ENCODE data around the gene NPC2.

NPC2 gene

DNA sequence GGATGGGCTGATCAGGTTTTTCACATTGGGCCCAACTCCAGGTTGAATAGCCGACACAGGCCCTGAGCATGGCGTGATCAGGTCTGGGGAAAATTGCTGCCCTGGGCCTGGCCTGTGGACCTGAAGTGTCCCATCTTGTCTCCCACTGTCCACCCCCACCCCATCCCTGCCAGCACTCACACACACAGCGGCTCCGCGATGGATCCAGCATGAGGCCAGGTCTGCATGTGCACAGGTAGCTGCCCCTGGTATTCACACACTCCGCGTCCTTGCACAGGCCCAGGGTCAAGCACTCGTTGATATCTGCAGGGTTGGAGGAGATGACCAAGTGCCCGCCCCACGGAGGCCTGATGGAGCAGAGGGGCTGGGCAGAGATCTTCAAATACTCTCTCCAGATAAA lies 39.1 kb upstream of the NPC2 start:
- WGBS: 98% methylated on average over 8 of the region's 10 CpGs
- H4K8ac ChIP-seq (ENCODE audit: low read length): no peak overlapping the region
- H3K14ac ChIP-seq (ENCODE audit: low read length in 2 of 2): no peak overlapping the region
- no peak overlapping the region for H2BK15ac ChIP-seq (ENCODE audit: low read depth, poor library complexity, severe bottlenecking)
- H3K4me3 ChIP-seq (ENCODE audit: insufficient read depth in 1 of 2, low read depth in 1 of 2, low read length in 2 of 2): no peak overlapping the region
- peak overlapping the region; percentile 85 for H3K9ac ChIP-seq (ENCODE audit: low read length)
- DNase-seq: no peak
- no peak overlapping the region for H2BK5ac ChIP-seq (ENCODE audit: low read depth, low read length, poor library complexity, severe bottlenecking)
- no peak overlapping the region for H2BK120ac ChIP-seq (ENCODE audit: low read depth, low read length)
- H2BK12ac ChIP-seq (ENCODE audit: low read length in 2 of 2): no peak overlapping the region
- H3K18ac ChIP-seq (ENCODE audit: low read depth in 1 of 2, low read length in 2 of 2): no peak overlapping the region
- peak overlapping the region in 1 of 2 experiments; percentile 3 for H3K23ac ChIP-seq (ENCODE audit: low read length in 2 of 2)
- H2AK5ac ChIP-seq (ENCODE audit: low read length, severe bottlenecking): no peak overlapping the region
- H3K36me3 ChIP-seq (ENCODE audit: control insufficient read depth in 1 of 2, insufficient read depth in 2 of 2, low read depth in 1 of 2, low read length in 2 of 2): peaks cover 85 to 93% of the 10 kb centered on the region in 2 experiments
- H3K27ac ChIP-seq (ENCODE audit: low read length, poor library complexity, severe bottlenecking): no peak overlapping the region
- H4K91ac ChIP-seq (ENCODE audit: low read length): no peak overlapping the region
- peaks cover 8% of the 10 kb centered on the region for H3K4me1 ChIP-seq (ENCODE audit: control insufficient read depth, insufficient read depth, low read depth, low read length)
- H3K27me3 ChIP-seq (ENCODE audit: control insufficient read depth in 1 of 2, insufficient read depth in 1 of 2, low read length in 2 of 2): no peaks in the 10 kb centered on the region
- H3K4me2 ChIP-seq (ENCODE audit: low read length, poor library complexity, severe bottlenecking): no peak overlapping the region
- no peaks in the 10 kb centered on the region for H3K9me3 ChIP-seq (ENCODE audit: control insufficient read depth, low read length)
- no peak overlapping the region for H3K4ac ChIP-seq (ENCODE audit: low read depth in 1 of 2, low read length in 2 of 2)
- no peak overlapping the region for H2AFZ ChIP-seq (ENCODE audit: low read depth, low read length)
- peaks cover 9% of the 10 kb centered on the region for H3K79me1 ChIP-seq (replicated peaks; ENCODE audit: low read length, poor library complexity, severe bottlenecking)

DNA sequence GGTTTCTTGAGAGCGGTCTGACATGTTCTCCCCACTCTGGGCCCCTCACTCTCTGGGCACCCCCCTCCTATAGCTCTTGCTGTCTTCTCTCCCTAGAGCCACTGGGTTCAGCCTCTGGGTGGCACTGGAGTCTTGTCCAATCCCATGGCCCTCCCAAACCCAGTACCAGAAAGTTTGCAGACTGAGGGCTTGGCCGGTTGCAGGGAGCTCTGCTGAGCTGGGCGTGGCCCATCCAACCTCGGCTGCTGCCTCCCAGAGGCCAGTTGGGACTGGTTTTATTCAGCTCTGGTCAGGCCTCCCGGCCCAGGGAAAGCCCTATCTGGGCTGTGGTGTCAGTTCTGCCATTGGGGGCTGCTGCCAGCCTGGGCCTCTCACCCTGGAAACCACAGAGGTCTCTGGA lies 38.4 kb upstream of the NPC2 start:
- peak; percentile 21 for DNase-seq
- Histone ChIP-seq H2AFZ (ENCODE audit: low read depth, low read length) (no peak overlapping the region), H3K4me2 (ENCODE audit: low read length, poor library complexity, severe bottlenecking) (no peak overlapping the region), H3K27me3 (ENCODE audit: control insufficient read depth in 1 of 2, insufficient read depth in 1 of 2, low read length in 2 of 2) (no peaks in the 10 kb centered on the region), H2BK15ac (ENCODE audit: low read depth, poor library complexity, severe bottlenecking) (no peak overlapping the region), H4K91ac (ENCODE audit: low read length) (no peak overlapping the region), H2AK5ac (ENCODE audit: low read length, severe bottlenecking) (no peak overlapping the region), H3K14ac (ENCODE audit: low read length in 2 of 2) (no peak overlapping the region), H3K4ac (ENCODE audit: low read depth in 1 of 2, low read length in 2 of 2) (no peak overlapping the region), H3K23ac (ENCODE audit: low read length in 2 of 2) (no peak overlapping the region), H3K4me3 (ENCODE audit: insufficient read depth in 1 of 2, low read depth in 1 of 2, low read length in 2 of 2) (no peak overlapping the region), H2BK5ac (ENCODE audit: low read depth, low read length, poor library complexity, severe bottlenecking) (no peak overlapping the region), H3K27ac (ENCODE audit: low read length, poor library complexity, severe bottlenecking) (no peak overlapping the region), H2BK12ac (ENCODE audit: low read length in 2 of 2) (no peak overlapping the region), H3K4me1 (ENCODE audit: control insufficient read depth, insufficient read depth, low read depth, low read length) (peaks cover 8% of the 10 kb centered on the region), H4K8ac (ENCODE audit: low read length) (no peak overlapping the region), H3K9me3 (ENCODE audit: control insufficient read depth, low read length) (no peaks in the 10 kb centered on the region), H3K36me3 (ENCODE audit: control insufficient read depth in 1 of 2, insufficient read depth in 2 of 2, low read depth in 1 of 2, low read length in 2 of 2) (peaks cover 93 to 94% of the 10 kb centered on the region in 2 experiments), H3K18ac (ENCODE audit: low read depth in 1 of 2, low read length in 2 of 2) (no peak overlapping the region), H3K79me1 (replicated peaks; ENCODE audit: low read length, poor library complexity, severe bottlenecking) (peaks cover 7% of the 10 kb centered on the region), H3K9ac (ENCODE audit: low read length) (peak overlapping the region; percentile 85), H2BK120ac (ENCODE audit: low read depth, low read length) (no peak overlapping the region)
- 63% methylated on average over 5 of the region's 5 CpGs for WGBS

DNA sequence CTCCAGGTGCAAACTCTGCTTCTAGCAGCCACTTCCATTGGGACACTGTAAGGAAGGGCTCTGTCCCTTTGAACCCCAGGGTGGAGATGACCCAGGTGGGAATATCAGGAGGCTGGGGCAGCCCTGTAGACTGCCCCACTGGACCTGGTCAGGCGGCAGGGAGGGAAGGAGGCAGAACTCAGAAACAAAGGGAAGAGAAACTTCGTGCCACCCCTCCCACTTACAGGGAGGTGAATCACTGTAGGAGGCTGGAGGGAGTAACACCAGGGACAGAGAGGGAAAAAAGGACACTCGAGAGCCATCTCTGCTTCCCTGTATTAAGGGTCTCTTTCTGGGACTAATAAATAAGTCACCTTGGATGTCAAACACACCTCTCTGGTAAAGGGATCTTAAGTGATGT lies 37.9 kb upstream of the NPC2 start:
- no peaks in the 10 kb centered on the region for H3K27me3 ChIP-seq (ENCODE audit: control insufficient read depth in 1 of 2, insufficient read depth in 1 of 2, low read length in 2 of 2)
- no peak overlapping the region for H3K4me2 ChIP-seq (ENCODE audit: low read length, poor library complexity, severe bottlenecking)
- H3K36me3 ChIP-seq (ENCODE audit: control insufficient read depth in 1 of 2, insufficient read depth in 2 of 2, low read depth in 1 of 2, low read length in 2 of 2): peaks cover 92 to 95% of the 10 kb centered on the region in 2 experiments
- no peak overlapping the region for H2BK12ac ChIP-seq (ENCODE audit: low read length in 2 of 2)
- H3K9ac ChIP-seq (ENCODE audit: low read length): peak overlapping the region; percentile 85
- WGBS: 100% methylated on average over 1 of the region's 3 CpGs
- H3K4ac ChIP-seq (ENCODE audit: low read depth in 1 of 2, low read length in 2 of 2): no peak overlapping the region
- peaks cover 7% of the 10 kb centered on the region for H3K79me1 ChIP-seq (replicated peaks; ENCODE audit: low read length, poor library complexity, severe bottlenecking)
- no peak overlapping the region for H2AK5ac ChIP-seq (ENCODE audit: low read length, severe bottlenecking)
- no peak overlapping the region for H3K23ac ChIP-seq (ENCODE audit: low read length in 2 of 2)
- H3K14ac ChIP-seq (ENCODE audit: low read length in 2 of 2): no peak overlapping the region
- no peak overlapping the region for H2BK5ac ChIP-seq (ENCODE audit: low read depth, low read length, poor library complexity, severe bottlenecking)
- no peak for DNase-seq
- H2BK15ac ChIP-seq (ENCODE audit: low read depth, poor library complexity, severe bottlenecking): no peak overlapping the region
- H3K27ac ChIP-seq (ENCODE audit: low read length, poor library complexity, severe bottlenecking): no peak overlapping the region
- no peak overlapping the region for H3K18ac ChIP-seq (ENCODE audit: low read depth in 1 of 2, low read length in 2 of 2)
- H2BK120ac ChIP-seq (ENCODE audit: low read depth, low read length): no peak overlapping the region
- no peak overlapping the region for H4K91ac ChIP-seq (ENCODE audit: low read length)
- no peak overlapping the region for H2AFZ ChIP-seq (ENCODE audit: low read depth, low read length)
- H3K9me3 ChIP-seq (ENCODE audit: control insufficient read depth, low read length): no peaks in the 10 kb centered on the region
- H3K4me1 ChIP-seq (ENCODE audit: control insufficient read depth, insufficient read depth, low read depth, low read length): peaks cover 8% of the 10 kb centered on the region
- H4K8ac ChIP-seq (ENCODE audit: low read length): no peak overlapping the region
- no peak overlapping the region for H3K4me3 ChIP-seq (ENCODE audit: insufficient read depth in 1 of 2, low read depth in 1 of 2, low read length in 2 of 2)

DNA sequence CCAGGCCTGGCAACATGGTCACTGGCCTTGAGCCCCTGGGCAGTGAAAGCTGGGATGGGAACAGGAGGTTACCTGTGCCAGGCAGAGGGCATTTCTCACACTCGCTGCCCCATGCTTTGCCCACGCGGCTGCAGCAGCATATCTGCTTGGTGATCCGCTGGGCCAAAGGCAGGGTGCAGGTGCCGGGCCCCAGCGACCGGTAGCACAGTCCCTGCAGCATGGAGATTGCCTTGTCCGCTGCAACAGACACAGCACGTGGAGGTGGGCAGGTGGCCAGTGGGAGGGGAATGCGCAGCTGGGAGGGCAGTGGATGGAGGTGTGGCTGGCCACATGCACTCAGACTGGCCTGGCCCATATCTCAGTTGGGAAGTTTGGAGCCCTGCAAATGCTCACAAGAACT lies 35.8 kb upstream of the NPC2 start:
- no peak overlapping the region for H2BK120ac ChIP-seq (ENCODE audit: low read depth, low read length)
- H4K8ac ChIP-seq (ENCODE audit: low read length): no peak overlapping the region
- H2AK5ac ChIP-seq (ENCODE audit: low read length, severe bottlenecking): no peak overlapping the region
- no peak overlapping the region for H3K14ac ChIP-seq (ENCODE audit: low read length in 2 of 2)
- H2AFZ ChIP-seq (ENCODE audit: low read depth, low read length): no peak overlapping the region
- no peak overlapping the region for H3K23ac ChIP-seq (ENCODE audit: low read length in 2 of 2)
- no peak overlapping the region for H3K4ac ChIP-seq (ENCODE audit: low read depth in 1 of 2, low read length in 2 of 2)
- peaks cover 84 to 91% of the 10 kb centered on the region in 2 experiments for H3K36me3 ChIP-seq (ENCODE audit: control insufficient read depth in 1 of 2, insufficient read depth in 2 of 2, low read depth in 1 of 2, low read length in 2 of 2)
- H3K4me1 ChIP-seq (ENCODE audit: control insufficient read depth, insufficient read depth, low read depth, low read length): peaks cover 20% of the 10 kb centered on the region
- no peak overlapping the region for H2BK12ac ChIP-seq (ENCODE audit: low read length in 2 of 2)
- H3K4me3 ChIP-seq (ENCODE audit: insufficient read depth in 1 of 2, low read depth in 1 of 2, low read length in 2 of 2): no peak overlapping the region
- H3K9me3 ChIP-seq (ENCODE audit: control insufficient read depth, low read length): no peaks in the 10 kb centered on the region
- no peaks in the 10 kb centered on the region for H3K27me3 ChIP-seq (ENCODE audit: control insufficient read depth in 1 of 2, insufficient read depth in 1 of 2, low read length in 2 of 2)
- no peak overlapping the region for H3K27ac ChIP-seq (ENCODE audit: low read length, poor library complexity, severe bottlenecking)
- H3K18ac ChIP-seq (ENCODE audit: low read depth in 1 of 2, low read length in 2 of 2): no peak overlapping the region
- no peak overlapping the region for H4K91ac ChIP-seq (ENCODE audit: low read length)
- DNase-seq: no peak
- 95% methylated on average over 10 of the region's 10 CpGs for WGBS
- no peak overlapping the region for H3K9ac ChIP-seq (ENCODE audit: low read length)
- no peak overlapping the region for H2BK15ac ChIP-seq (ENCODE audit: low read depth, poor library complexity, severe bottlenecking)
- H2BK5ac ChIP-seq (ENCODE audit: low read depth, low read length, poor library complexity, severe bottlenecking): no peak overlapping the region
- H3K79me1 ChIP-seq (replicated peaks; ENCODE audit: low read length, poor library complexity, severe bottlenecking): peaks cover 11% of the 10 kb centered on the region
- no peak overlapping the region for H3K4me2 ChIP-seq (ENCODE audit: low read length, poor library complexity, severe bottlenecking)

All from mesenchymal stem cell (in vitro differentiated cells and primary cell).